IMR-90 (cell line): Measurements from ENCODE around the gene DGKD. TPM values are rescaled to one million over a fixed set of nuclear protein-coding genes. Genes with fewer than 3 reads are reported as not detected.
A peak's percentile ranks its signal among the peaks of the same experiment; 100 is the strongest.

ENCODE experiments used
- ATAC-seq: fragments of 200-7000 bp; cut with Tn5 transposase; 2 replicates; pipeline ENCODE4 v1.9.1; 2020; ENCODE audit warnings: low read depth, mild to moderate bottlenecking, moderate library complexity
- BruUV-seq: library from RNA; stranded (reverse); fragments of 400-500 nt; replicated peaks from 2 replicates; lab custom pipeline; 2021; lab: Mats Ljungman, UMichigan
- CTCF ChIA-PET: fragments of 300-600 bp; formaldehyde crosslinking; extraction: SDS; loops from one replicate; lab custom pipeline; 2021; ENCODE audit warnings: antibody characterized with exemption; lab: Yijun Ruan, JAX
- POLR2A ChIA-PET: fragments of 300-600 bp; sonication (Branson Sonifier 250); formaldehyde crosslinking; loops from one replicate; lab custom pipeline; 2022; ENCODE audit warnings: antibody characterized with exemption; ENCODE audit not compliant: unreplicated experiment; lab: Charles Lee
- DNase-seq: peaks from one replicate; pipeline ENCODE4 v3.0.0; 2013
- H2AFZ ChIP-seq: replicated peaks from 2 replicates; pipeline ENCODE3; 2013; ENCODE audit warnings: low read length, mild to moderate bottlenecking; ENCODE audit not compliant: poor library complexity
- H2AK5ac ChIP-seq: 2 replicates; pipeline ENCODE4 v1.6.1; 2013; ENCODE audit warnings: low read depth, low read length, inconsistent platforms
- H2AK9ac ChIP-seq: replicated peaks from 2 replicates; pipeline ENCODE3; 2013; ENCODE audit warnings: mild to moderate bottlenecking, low read depth, low read length, moderate library complexity; ENCODE audit not compliant: poor library complexity
- H2BK120ac ChIP-seq: 2 replicates; pipeline ENCODE4 v1.6.1; 2013; ENCODE audit warnings: low read depth, low read length, inconsistent platforms
- H2BK15ac ChIP-seq: 3 replicates; pipeline ENCODE4 v1.6.1; 2013; ENCODE audit warnings: low read depth, low read length, inconsistent platforms
- H2BK20ac ChIP-seq: 2 replicates; pipeline ENCODE4 v1.6.1; 2013; ENCODE audit warnings: low read depth, mild to moderate bottlenecking, inconsistent platforms, low read length, moderate library complexity
- H2BK5ac ChIP-seq: 2 replicates; pipeline ENCODE4 v1.6.1; 2013; ENCODE audit warnings: mild to moderate bottlenecking, low read depth, low read length, inconsistent platforms; ENCODE audit not compliant: poor library complexity, severe bottlenecking
- H3K14ac ChIP-seq: replicated peaks from 2 replicates; pipeline ENCODE4 v1.6.1; 2013; ENCODE audit warnings: low read depth, low read length, inconsistent platforms
- H3K18ac ChIP-seq: 2 replicates; pipeline ENCODE4 v1.6.1; 2013; ENCODE audit warnings: low read depth, low read length, control low read depth
- H3K23ac ChIP-seq: 2 replicates; pipeline ENCODE4 v1.6.1; 2013; ENCODE audit warnings: low read depth, low read length, inconsistent platforms
- H3K27ac ChIP-seq: 2 replicates; pipeline ENCODE4 v1.5.1; 2013; ENCODE audit warnings: mild to moderate bottlenecking, control low read depth, low read length; ENCODE audit not compliant: insufficient read depth
- H3K27me3 ChIP-seq: 2 replicates; pipeline ENCODE4 v1.6.1; 2013; ENCODE audit warnings: low read length; ENCODE audit not compliant: control insufficient read depth, insufficient read depth
- H3K36me3 ChIP-seq: 2 replicates; pipeline ENCODE4 v1.6.1; 2013; ENCODE audit warnings: low read length, mixed read lengths; ENCODE audit not compliant: control insufficient read depth, insufficient read depth
- H3K4ac ChIP-seq: 2 replicates; pipeline ENCODE4 v1.6.1; 2013; ENCODE audit warnings: low read depth, low read length, inconsistent platforms
- H3K4me1 ChIP-seq: 2 replicates; pipeline ENCODE4 v1.6.1; 2013; ENCODE audit warnings: low read length, mixed read lengths; ENCODE audit not compliant: control insufficient read depth, insufficient read depth
- H3K4me2 ChIP-seq: 2 replicates; pipeline ENCODE4 v1.6.1; 2013; ENCODE audit warnings: low read depth, mild to moderate bottlenecking, control low read depth, low read length, moderate library complexity
- H3K4me3 ChIP-seq: 2 replicates; pipeline ENCODE4 v1.5.1; 2013; ENCODE audit warnings: low read depth, mild to moderate bottlenecking, control low read depth, low read length, moderate library complexity; ENCODE audit not compliant: insufficient read depth
- H3K56ac ChIP-seq: 2 replicates; pipeline ENCODE4 v1.6.1; 2013; ENCODE audit warnings: low read length, inconsistent platforms; ENCODE audit not compliant: insufficient read depth; ENCODE audit errors: extremely low read depth
- H3K79me1 ChIP-seq, 2 experiments: 2 replicates each; pipeline ENCODE4 v1.6.1; 2013; ENCODE audit warnings: low read length in 2 of 2, inconsistent platforms in 1 of 2, low read depth in 1 of 2
- H3K9ac ChIP-seq: 2 replicates; pipeline ENCODE4 v1.6.1; 2013; ENCODE audit warnings: low read depth, low read length, control low read depth
- H3K9me1 ChIP-seq: 2 replicates; pipeline ENCODE4 v1.6.1; 2013; ENCODE audit warnings: low read length, inconsistent platforms; ENCODE audit not compliant: insufficient read depth
- H3K9me3 ChIP-seq: 2 replicates; pipeline ENCODE4 v1.6.1; 2013; ENCODE audit warnings: low read length; ENCODE audit not compliant: control insufficient read depth, insufficient read depth
- H4K20me1 ChIP-seq: 2 replicates; pipeline ENCODE4 v1.6.1; 2013; ENCODE audit warnings: low read length, inconsistent platforms; ENCODE audit not compliant: insufficient read depth
- H4K5ac ChIP-seq: 2 replicates; pipeline ENCODE4 v1.6.1; 2013; ENCODE audit warnings: mild to moderate bottlenecking, low read depth, low read length, control low read depth
- H4K8ac ChIP-seq, 2 experiments: 2 replicates each; pipeline ENCODE4 v1.6.1; 2013; ENCODE audit warnings: low read depth in 2 of 2, low read length in 2 of 2, control low read depth in 1 of 2, inconsistent platforms in 1 of 2
- H4K91ac ChIP-seq: 2 replicates; pipeline ENCODE4 v1.6.1; 2013; ENCODE audit warnings: low read depth, low read length, inconsistent platforms; ENCODE audit not compliant: insufficient read depth
- BHLHE40 ChIP-seq: fragments of 150-350 bp; IDR thresholded peaks from 2 replicates; pipeline ENCODE4 v1.6.1; 2016; ENCODE audit warnings: mild to moderate bottlenecking, low read depth, low read length
- CHD1 ChIP-seq: IDR thresholded peaks from 2 replicates; pipeline ENCODE4 v1.6.1; 2012; ENCODE audit warnings: low read depth, low read length, improper control_type of control experiment
- FOS ChIP-seq: fragments of 150-350 bp; IDR thresholded peaks from 2 replicates; pipeline ENCODE4 v1.6.1; 2016; ENCODE audit warnings: low read depth, low read length
- MAFK ChIP-seq: IDR thresholded peaks from 2 replicates; pipeline ENCODE4 v1.6.1; 2012; ENCODE audit warnings: low read depth, low read length, improper control_type of control experiment
- MXI1 ChIP-seq: IDR thresholded peaks from 2 replicates; pipeline ENCODE4 v1.6.1; 2012; ENCODE audit warnings: low read depth, mild to moderate bottlenecking, low read length, moderate library complexity, borderline replicate concordance
- NFE2L2 ChIP-seq: fragments of 150-350 bp; IDR thresholded peaks from 2 replicates; pipeline ENCODE4 v1.6.1; 2016; ENCODE audit warnings: low read depth, mild to moderate bottlenecking, low read length
- POLR2A ChIP-seq: IDR thresholded peaks from 2 replicates; pipeline ENCODE4 v1.6.1; 2012; ENCODE audit warnings: mild to moderate bottlenecking, low read depth, low read length
- RAD21 ChIP-seq: IDR thresholded peaks from 2 replicates; pipeline ENCODE4 v1.6.1; 2012; ENCODE audit warnings: low read length, improper control_type of control experiment
- RCOR1 ChIP-seq: IDR thresholded peaks from 2 replicates; pipeline ENCODE4 v1.6.1; 2012; ENCODE audit warnings: mild to moderate bottlenecking, low read length, improper control_type of control experiment; ENCODE audit not compliant: insufficient replicate concordance
- RFX5 ChIP-seq: IDR thresholded peaks from 2 replicates; pipeline ENCODE4 v1.8.0; 2012; ENCODE audit warnings: low read depth, mild to moderate bottlenecking, low read length, moderate library complexity
- SMC3 ChIP-seq: fragments of 150-350 bp; IDR thresholded peaks from 2 replicates; pipeline ENCODE4 v1.6.1; 2016; ENCODE audit warnings: low read depth, mild to moderate bottlenecking, antibody characterized with exemption, low read length, moderate library complexity
- USF2 ChIP-seq: fragments of 150-350 bp; IDR thresholded peaks from 2 replicates; pipeline ENCODE4 v1.6.1; 2017; ENCODE audit warnings: mild to moderate bottlenecking, antibody characterized with exemption, low read length, low read depth
- WGBS, 2 experiments: methylation state at CpG; one replicate each; pipeline versions ENCODE4 v1.1.5 to v1.1.7; 2013; ENCODE audit warnings: missing lambda C conversion rate in 2 of 2; ENCODE audit not compliant: insufficient read length in 1 of 2; ENCODE audit errors: extremely low coverage in 2 of 2; 5-methylcytosine and 5-hydroxymethylcytosine counted together
- dilution Hi-C: fragments of 300-500 bp; cut with HindIII; formaldehyde crosslinking; loops from one replicate; pipeline ENCODE4 v1.14.3; 2018; ENCODE audit warnings: low sequenced_read_pairs; ENCODE audit not compliant: unreplicated experiment
- in situ Hi-C: fragments of 300-500 bp; cut with MboI; formaldehyde crosslinking; loops from 3 replicates; pipeline ENCODE4 v1.14.3; 2019; ENCODE audit warnings: low sequenced_read_pairs, inconsistent platforms, mixed read lengths
- intact Hi-C: fragments of 100-400 bp; cut with micrococcal nuclease; formaldehyde crosslinking; loops from 2 replicates; pipeline ENCODE4 v1.10.0; 2022
- polyA plus RNA-seq, 3 experiments: library from polyadenylated mRNA; depleted of rRNA; stranded (reverse); fragments of >200 nt; gene quantifications; 2 replicates each; pipeline ENCODE4 v1.2.3, GENCODE V29; 2012; ENCODE audit warnings: low replicate concordance in 1 of 3
- total RNA-seq: library from RNA; depleted of rRNA; stranded (reverse); fragments of >200 nt; gene quantifications from 2 replicates; pipeline ENCODE4 v1.2.3, GENCODE V29; 2012
- TF ChIP-seq, protein P1 (sequence below): conservative IDR thresholded peaks from 2 replicates; pipeline ENCODE4 v1.5.1; 2012; ENCODE audit warnings: mild to moderate bottlenecking, low read depth, low read length, improper control_type of control experiment
- TF ChIP-seq, protein P2 (sequence below): fragments of 150-350 bp; IDR thresholded peaks from 2 replicates; pipeline ENCODE4 v1.6.1; 2016; ENCODE audit warnings: low read depth, mild to moderate bottlenecking, low read length, moderate library complexity, borderline replicate concordance

Gene DGKD
- total and polyA plus RNA-seq, 2 of the 4 experiments (the other 2 are of a cell fraction): 6.5 to 10.1 TPM

- H3K9me3 ChIP-seq: peaks cover 9% of the 10 kb centered on the region
- H3K27me3 ChIP-seq: no peaks in the 10 kb centered on the region
- H2AK9ac ChIP-seq: peak overlapping the region; percentile 83
- H3K4me3 ChIP-seq: no peak overlapping the region
- H4K5ac ChIP-seq: peak overlapping the region; percentile 77; the same call in 1 of the 2 replicates
- no peak overlapping the region for H3K56ac ChIP-seq
- ChIA-PET CTCF (interaction anchor here (1.7 kb wide), 1 partner anchor 14 kb away, joined by 9 read pairs; no protein-coding TSS in a partner anchor), POLR2A (interaction anchor here (0.6 kb wide), 1 partner anchor 10 kb away, joined by 4 read pairs; no protein-coding TSS in a partner anchor)
- peak overlapping the region; percentile 42; the same call in 1 of the 3 replicates for H2BK15ac ChIP-seq
- 67% methylated on average over 1 of the region's 20 CpGs; no CpG with 5 or more reads in 1 of the 2 experiments for WGBS, 2 experiments
- no peaks in the 10 kb centered on the region for H3K36me3 ChIP-seq
- H3K4ac ChIP-seq: peak overlapping the region; percentile 82
- DNase-seq: no peak
- peak overlapping the region; percentile 79 for H2AK5ac ChIP-seq
- 0 out of 2 replicates have a peak overlapping the region, but pooled peaks have one; percentile 13 for H3K27ac ChIP-seq
- peak overlapping the region; percentile 56 for H3K18ac ChIP-seq
- ATAC-seq: no peak
- peaks cover 9% of the 10 kb centered on the region for H3K9me1 ChIP-seq
- H4K20me1 ChIP-seq: no peaks in the 10 kb centered on the region
- peak overlapping the region; percentile 56; the same call in 1 of the 2 replicates for H3K23ac ChIP-seq
- H3K4me1 ChIP-seq: peaks cover 13% of the 10 kb centered on the region
- peak overlapping the region; percentile 77 for H4K91ac ChIP-seq
- intact Hi-C loops: no loop called here
- peak overlapping the region; percentile 69 for H2BK20ac ChIP-seq
- H3K79me1 ChIP-seq: peaks cover 16 to 37% of the 10 kb centered on the region in 2 experiments
- H2BK120ac ChIP-seq: peak overlapping the region; percentile 82
- H2BK5ac ChIP-seq: peak overlapping the region; percentile 84
- in situ Hi-C loops: no loop called here
- H3K9ac ChIP-seq: no peak overlapping the region
- no TSS peak for BruUV-seq
- dilution Hi-C loops: no loop called here
- H4K8ac ChIP-seq: peak overlapping the region in 1 of 2 experiments; percentile 46; a peak in 2 of 4 replicates
- peak overlapping the region; percentile 29; the same call in 1 of the 2 replicates for H3K4me2 ChIP-seq
- peak overlapping the region; percentile 13 for H2AFZ ChIP-seq
- H3K14ac ChIP-seq: peak overlapping the region; percentile 93
- no peak for TF ChIP-seq USF2
- no peak for TF ChIP-seq MAFK
- no peak for TF ChIP-seq RAD21
- no peak for TF ChIP-seq CHD1
- no peak for TF ChIP-seq SMC3
- TF ChIP-seq NFE2L2: no peak
- TF ChIP-seq, protein P1, sequence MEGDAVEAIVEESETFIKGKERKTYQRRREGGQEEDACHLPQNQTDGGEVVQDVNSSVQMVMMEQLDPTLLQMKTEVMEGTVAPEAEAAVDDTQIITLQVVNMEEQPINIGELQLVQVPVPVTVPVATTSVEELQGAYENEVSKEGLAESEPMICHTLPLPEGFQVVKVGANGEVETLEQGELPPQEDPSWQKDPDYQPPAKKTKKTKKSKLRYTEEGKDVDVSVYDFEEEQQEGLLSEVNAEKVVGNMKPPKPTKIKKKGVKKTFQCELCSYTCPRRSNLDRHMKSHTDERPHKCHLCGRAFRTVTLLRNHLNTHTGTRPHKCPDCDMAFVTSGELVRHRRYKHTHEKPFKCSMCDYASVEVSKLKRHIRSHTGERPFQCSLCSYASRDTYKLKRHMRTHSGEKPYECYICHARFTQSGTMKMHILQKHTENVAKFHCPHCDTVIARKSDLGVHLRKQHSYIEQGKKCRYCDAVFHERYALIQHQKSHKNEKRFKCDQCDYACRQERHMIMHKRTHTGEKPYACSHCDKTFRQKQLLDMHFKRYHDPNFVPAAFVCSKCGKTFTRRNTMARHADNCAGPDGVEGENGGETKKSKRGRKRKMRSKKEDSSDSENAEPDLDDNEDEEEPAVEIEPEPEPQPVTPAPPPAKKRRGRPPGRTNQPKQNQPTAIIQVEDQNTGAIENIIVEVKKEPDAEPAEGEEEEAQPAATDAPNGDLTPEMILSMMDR: no peak
- TF ChIP-seq MXI1: no peak
- TF ChIP-seq POLR2A: no peak
- no peak for TF ChIP-seq RFX5
- no peak for TF ChIP-seq FOS
- TF ChIP-seq, protein P2, sequence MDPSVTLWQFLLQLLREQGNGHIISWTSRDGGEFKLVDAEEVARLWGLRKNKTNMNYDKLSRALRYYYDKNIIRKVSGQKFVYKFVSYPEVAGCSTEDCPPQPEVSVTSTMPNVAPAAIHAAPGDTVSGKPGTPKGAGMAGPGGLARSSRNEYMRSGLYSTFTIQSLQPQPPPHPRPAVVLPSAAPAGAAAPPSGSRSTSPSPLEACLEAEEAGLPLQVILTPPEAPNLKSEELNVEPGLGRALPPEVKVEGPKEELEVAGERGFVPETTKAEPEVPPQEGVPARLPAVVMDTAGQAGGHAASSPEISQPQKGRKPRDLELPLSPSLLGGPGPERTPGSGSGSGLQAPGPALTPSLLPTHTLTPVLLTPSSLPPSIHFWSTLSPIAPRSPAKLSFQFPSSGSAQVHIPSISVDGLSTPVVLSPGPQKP: no peak
- TF ChIP-seq BHLHE40: no peak
- no peak for TF ChIP-seq RCOR1
Measured at GRCh38 chr2:233429175-233429897, 75.0 kb downstream of the DGKD start.
